Uterus (tissue), 2 donors: ENCODE data around the gene PANX1.

ENCODE experiments used
- POLR2A ChIP-seq, 2 donors: fragments of 450-650 bp; IDR thresholded peaks; one replicate each; pipeline ENCODE4 v1.6.1; 2016; ENCODE audit warnings: antibody characterized with exemption in 2 of 2, mild to moderate bottlenecking in 1 of 2, moderate library complexity in 1 of 2
- TF ChIP-seq, protein P1 (sequence below), 4 experiments: fragments of 200-600 bp in 2 of 4; fragments of 450-650 bp in 2 of 4; sonication (generic) in 2 of 4; IDR thresholded peaks; one replicate each; pipeline ENCODE4 v1.5.1; 2016 to 2019; ENCODE audit warnings: antibody characterized with exemption in 4 of 4, mild to moderate bottlenecking in 2 of 4, moderate library complexity in 1 of 4

DNA sequence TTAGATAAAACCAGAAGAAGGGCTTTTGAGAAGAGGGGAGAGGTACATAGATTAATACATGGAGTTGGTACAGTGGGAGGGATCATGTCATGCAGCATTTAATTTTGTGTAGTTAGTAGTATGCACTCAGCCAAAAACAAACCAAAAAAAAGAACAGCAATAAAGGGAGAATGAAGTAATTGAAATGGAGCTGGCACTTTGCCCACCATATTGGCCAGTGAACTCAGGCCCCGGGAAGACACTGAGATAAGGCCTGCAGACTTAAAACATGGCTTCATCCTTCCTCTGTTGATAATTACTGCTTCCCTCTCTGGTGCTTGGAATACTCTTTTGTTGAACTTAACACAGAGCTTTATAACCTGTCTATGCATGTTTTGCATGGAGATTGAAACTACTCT, 3.1 kb downstream of the PANX1 start:
- no peak for TF ChIP-seq POLR2A (IDR thresholded peaks at IDR 0.05)
- TF ChIP-seq, protein P1, sequence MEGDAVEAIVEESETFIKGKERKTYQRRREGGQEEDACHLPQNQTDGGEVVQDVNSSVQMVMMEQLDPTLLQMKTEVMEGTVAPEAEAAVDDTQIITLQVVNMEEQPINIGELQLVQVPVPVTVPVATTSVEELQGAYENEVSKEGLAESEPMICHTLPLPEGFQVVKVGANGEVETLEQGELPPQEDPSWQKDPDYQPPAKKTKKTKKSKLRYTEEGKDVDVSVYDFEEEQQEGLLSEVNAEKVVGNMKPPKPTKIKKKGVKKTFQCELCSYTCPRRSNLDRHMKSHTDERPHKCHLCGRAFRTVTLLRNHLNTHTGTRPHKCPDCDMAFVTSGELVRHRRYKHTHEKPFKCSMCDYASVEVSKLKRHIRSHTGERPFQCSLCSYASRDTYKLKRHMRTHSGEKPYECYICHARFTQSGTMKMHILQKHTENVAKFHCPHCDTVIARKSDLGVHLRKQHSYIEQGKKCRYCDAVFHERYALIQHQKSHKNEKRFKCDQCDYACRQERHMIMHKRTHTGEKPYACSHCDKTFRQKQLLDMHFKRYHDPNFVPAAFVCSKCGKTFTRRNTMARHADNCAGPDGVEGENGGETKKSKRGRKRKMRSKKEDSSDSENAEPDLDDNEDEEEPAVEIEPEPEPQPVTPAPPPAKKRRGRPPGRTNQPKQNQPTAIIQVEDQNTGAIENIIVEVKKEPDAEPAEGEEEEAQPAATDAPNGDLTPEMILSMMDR (IDR thresholded peaks at IDR 0.05): no peak
